PC-3 (cell line): ENCODE data around the gene SPACDR.

Experiments
- EZH2 ChIP-seq: fragments of 300-600 bp; sonication (generic); IDR thresholded peaks from one replicate; pipeline ENCODE4 v1.6.1; 2017; ENCODE audit warnings: antibody characterized with exemption, mild to moderate bottlenecking, low read length; ENCODE audit not compliant: unreplicated experiment
- EZH2phosphoT487 ChIP-seq: fragments of 300-600 bp; sonication (generic); IDR thresholded peaks from 2 replicates; pipeline ENCODE4 v1.6.1; 2018; ENCODE audit warnings: mild to moderate bottlenecking, antibody characterized with exemption, low read length, borderline replicate concordance
- TF ChIP-seq, protein P1 (sequence below): fragments of 300-600 bp; sonication (generic); conservative IDR thresholded peaks from 2 replicates; pipeline ENCODE4 v1.5.1; 2017; ENCODE audit warnings: antibody characterized with exemption, low read depth, mild to moderate bottlenecking, low read length

DNA sequence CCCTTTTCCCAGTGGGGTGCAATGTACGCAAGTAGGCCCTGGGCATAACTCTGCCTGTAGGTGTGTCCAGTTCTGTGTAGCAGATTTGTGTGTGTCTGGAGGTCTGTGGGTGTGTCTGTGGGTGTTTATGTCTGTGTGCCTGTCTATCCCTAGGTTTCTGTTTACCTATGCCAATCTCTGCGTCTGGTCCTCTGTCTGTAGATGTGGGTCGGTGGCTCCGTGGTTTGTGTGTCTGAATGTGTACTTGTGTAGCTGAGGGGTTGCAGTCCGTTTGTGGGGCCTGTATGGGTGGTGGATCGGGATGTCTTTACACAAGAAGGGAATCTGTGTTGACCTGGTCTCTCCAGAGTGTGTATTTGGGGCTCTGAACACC lies 20.6 kb upstream of the SPACDR start:
- TF ChIP-seq, protein P1, sequence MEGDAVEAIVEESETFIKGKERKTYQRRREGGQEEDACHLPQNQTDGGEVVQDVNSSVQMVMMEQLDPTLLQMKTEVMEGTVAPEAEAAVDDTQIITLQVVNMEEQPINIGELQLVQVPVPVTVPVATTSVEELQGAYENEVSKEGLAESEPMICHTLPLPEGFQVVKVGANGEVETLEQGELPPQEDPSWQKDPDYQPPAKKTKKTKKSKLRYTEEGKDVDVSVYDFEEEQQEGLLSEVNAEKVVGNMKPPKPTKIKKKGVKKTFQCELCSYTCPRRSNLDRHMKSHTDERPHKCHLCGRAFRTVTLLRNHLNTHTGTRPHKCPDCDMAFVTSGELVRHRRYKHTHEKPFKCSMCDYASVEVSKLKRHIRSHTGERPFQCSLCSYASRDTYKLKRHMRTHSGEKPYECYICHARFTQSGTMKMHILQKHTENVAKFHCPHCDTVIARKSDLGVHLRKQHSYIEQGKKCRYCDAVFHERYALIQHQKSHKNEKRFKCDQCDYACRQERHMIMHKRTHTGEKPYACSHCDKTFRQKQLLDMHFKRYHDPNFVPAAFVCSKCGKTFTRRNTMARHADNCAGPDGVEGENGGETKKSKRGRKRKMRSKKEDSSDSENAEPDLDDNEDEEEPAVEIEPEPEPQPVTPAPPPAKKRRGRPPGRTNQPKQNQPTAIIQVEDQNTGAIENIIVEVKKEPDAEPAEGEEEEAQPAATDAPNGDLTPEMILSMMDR = no peak
- TF ChIP-seq EZH2phosphoT487 = no peak
- TF ChIP-seq EZH2 = no peak
